PC-9 (cell line): ENCODE data around the gene PTPRD.

ENCODE experiments used
- EZH2 ChIP-seq: fragments of 200-600 bp; sonication (generic); IDR thresholded peaks from 2 replicates; pipeline ENCODE4 v1.8.0; 2017; ENCODE audit warnings: antibody characterized with exemption, low read depth
- TF ChIP-seq, protein P1 (sequence below): fragments of 200-600 bp; sonication (generic); conservative IDR thresholded peaks from 2 replicates; pipeline ENCODE4 v1.6.1; 2017; ENCODE audit warnings: mixed run types, antibody characterized with exemption, mild to moderate bottlenecking, moderate library complexity

DNA sequence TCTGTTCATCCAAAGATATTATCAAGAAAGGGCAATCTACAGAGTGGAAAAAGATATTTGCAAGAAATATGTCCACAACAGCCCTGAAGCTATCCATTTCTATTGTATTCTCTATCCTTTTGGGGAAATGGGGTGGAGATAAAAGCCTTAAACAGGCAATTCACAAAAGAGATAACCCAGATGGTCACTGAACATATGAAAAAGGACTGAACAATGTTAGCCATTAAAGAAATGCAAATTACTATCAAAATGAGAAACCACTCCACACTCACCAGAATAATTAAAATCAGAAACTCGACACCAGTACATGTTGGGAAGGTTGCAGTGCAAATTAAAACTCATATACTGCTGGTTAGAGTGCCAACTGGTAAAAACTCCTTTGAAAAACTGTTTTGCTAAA, 1858.1 kb downstream of the PTPRD start:
- no peak for TF ChIP-seq EZH2
- TF ChIP-seq, protein P1, sequence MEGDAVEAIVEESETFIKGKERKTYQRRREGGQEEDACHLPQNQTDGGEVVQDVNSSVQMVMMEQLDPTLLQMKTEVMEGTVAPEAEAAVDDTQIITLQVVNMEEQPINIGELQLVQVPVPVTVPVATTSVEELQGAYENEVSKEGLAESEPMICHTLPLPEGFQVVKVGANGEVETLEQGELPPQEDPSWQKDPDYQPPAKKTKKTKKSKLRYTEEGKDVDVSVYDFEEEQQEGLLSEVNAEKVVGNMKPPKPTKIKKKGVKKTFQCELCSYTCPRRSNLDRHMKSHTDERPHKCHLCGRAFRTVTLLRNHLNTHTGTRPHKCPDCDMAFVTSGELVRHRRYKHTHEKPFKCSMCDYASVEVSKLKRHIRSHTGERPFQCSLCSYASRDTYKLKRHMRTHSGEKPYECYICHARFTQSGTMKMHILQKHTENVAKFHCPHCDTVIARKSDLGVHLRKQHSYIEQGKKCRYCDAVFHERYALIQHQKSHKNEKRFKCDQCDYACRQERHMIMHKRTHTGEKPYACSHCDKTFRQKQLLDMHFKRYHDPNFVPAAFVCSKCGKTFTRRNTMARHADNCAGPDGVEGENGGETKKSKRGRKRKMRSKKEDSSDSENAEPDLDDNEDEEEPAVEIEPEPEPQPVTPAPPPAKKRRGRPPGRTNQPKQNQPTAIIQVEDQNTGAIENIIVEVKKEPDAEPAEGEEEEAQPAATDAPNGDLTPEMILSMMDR = no peak
